ENCODE measurements around the gene PRKCQ.

- TF ChIP-seq, protein P1, sequence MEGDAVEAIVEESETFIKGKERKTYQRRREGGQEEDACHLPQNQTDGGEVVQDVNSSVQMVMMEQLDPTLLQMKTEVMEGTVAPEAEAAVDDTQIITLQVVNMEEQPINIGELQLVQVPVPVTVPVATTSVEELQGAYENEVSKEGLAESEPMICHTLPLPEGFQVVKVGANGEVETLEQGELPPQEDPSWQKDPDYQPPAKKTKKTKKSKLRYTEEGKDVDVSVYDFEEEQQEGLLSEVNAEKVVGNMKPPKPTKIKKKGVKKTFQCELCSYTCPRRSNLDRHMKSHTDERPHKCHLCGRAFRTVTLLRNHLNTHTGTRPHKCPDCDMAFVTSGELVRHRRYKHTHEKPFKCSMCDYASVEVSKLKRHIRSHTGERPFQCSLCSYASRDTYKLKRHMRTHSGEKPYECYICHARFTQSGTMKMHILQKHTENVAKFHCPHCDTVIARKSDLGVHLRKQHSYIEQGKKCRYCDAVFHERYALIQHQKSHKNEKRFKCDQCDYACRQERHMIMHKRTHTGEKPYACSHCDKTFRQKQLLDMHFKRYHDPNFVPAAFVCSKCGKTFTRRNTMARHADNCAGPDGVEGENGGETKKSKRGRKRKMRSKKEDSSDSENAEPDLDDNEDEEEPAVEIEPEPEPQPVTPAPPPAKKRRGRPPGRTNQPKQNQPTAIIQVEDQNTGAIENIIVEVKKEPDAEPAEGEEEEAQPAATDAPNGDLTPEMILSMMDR (IDR thresholded peaks at IDR 0.05; ENCODE audit: low read depth, low read length) = no peak
- TF ChIP-seq, protein P2, sequence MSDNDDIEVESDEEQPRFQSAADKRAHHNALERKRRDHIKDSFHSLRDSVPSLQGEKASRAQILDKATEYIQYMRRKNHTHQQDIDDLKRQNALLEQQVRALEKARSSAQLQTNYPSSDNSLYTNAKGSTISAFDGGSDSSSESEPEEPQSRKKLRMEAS (IDR thresholded peaks at IDR 0.05; ENCODE audit: low read depth, low read length) = no peak
- TF ChIP-seq POLR2A (IDR thresholded peaks at IDR 0.05; ENCODE audit: extremely low read depth, insufficient read length) (no peak), MYC (IDR thresholded peaks at IDR 0.05; ENCODE audit: low read depth, low read length) (no peak)
Observed at GRCh38 chr10:6615971-6616370, 35.9 kb upstream of the PRKCQ start.
